ENCODE results near the gene C2orf92.

C2orf92 gene

GRCh38 chr2:97751752-97752151, 82.2 kb downstream of the C2orf92 start:
- DNase-seq (ENCODE audit: low spot score) = no peak
- in situ Hi-C loops (cut with MboI; ENCODE audit: low sequenced_read_pairs, unreplicated experiment) = no loop called here
- no peak for TF ChIP-seq CTCF (IDR thresholded peaks at IDR 0.05; ENCODE audit: borderline replicate concordance, control extremely low read depth, extremely low read depth, insufficient read depth, missing control alignments)
